CD14-positive monocyte (primary cell): ENCODE measurements around the gene KRTAP12-4. TPM values are rescaled to one million over a fixed set of nuclear protein-coding genes. Genes with fewer than 3 reads are reported as not detected.
"Not testable (repeated sequence)": the region's sequence is repeated elsewhere in the genome, so short reads cannot be mapped to it uniquely, and the experiment has no call there.

Source experiments
- DNase-seq, 3 donors: peaks; one replicate each; pipeline ENCODE4 v3.0.0-alpha.2; 2011 to 2022
- H2AFZ ChIP-seq: 2 replicates; pipeline ENCODE4 v1.6.0; 2012; ENCODE audit warnings: mild to moderate bottlenecking, low read depth, low read length, inconsistent platforms; ENCODE audit not compliant: insufficient read depth, poor library complexity, severe bottlenecking
- H3K27ac ChIP-seq, 2 donors: 1 replicate in 1 of 2; 2 replicates in 1 of 2; pipeline ENCODE4 v1.5.1; 2012 to 2013; ENCODE audit warnings: low read length in 2 of 2, control low read depth in 1 of 2, inconsistent platforms in 1 of 2, low read depth in 1 of 2, mild to moderate bottlenecking in 1 of 2
- H3K27me3 ChIP-seq, 2 donors: one replicate each; pipeline versions ENCODE4 v1.6.0 to v1.6.1; 2011 to 2013; ENCODE audit warnings: low read length in 2 of 2; ENCODE audit not compliant: control insufficient read depth in 2 of 2, insufficient read depth in 2 of 2
- H3K36me3 ChIP-seq, 2 donors: replicated peaks in 1 of 2; 1 replicate in 1 of 2; 2 replicates in 1 of 2; pipeline versions ENCODE4 v1.5.1 to v1.6.1; 2012 to 2013; ENCODE audit warnings: low read length in 2 of 2, control low read depth in 1 of 2, inconsistent platforms in 1 of 2, mild to moderate bottlenecking in 1 of 2; ENCODE audit not compliant: insufficient read depth in 2 of 2, control insufficient read depth in 1 of 2
- H3K4me1 ChIP-seq, 2 donors: 1 replicate in 1 of 2; 2 replicates in 1 of 2; pipeline versions ENCODE4 v1.5.1 to v1.6.1; 2012 to 2013; ENCODE audit warnings: low read length in 2 of 2, control low read depth in 1 of 2, inconsistent platforms in 1 of 2, mild to moderate bottlenecking in 1 of 2, moderate library complexity in 1 of 2; ENCODE audit not compliant: insufficient read depth in 2 of 2, control insufficient read depth in 1 of 2
- H3K4me2 ChIP-seq: replicated peaks from 2 replicates; pipeline ENCODE3; 2012; ENCODE audit warnings: low read length, moderate library complexity, mild to moderate bottlenecking; ENCODE audit not compliant: poor library complexity, severe bottlenecking; ENCODE audit errors: extremely low read depth
- H3K4me3 ChIP-seq, 3 experiments: fragments of 200-600 bp in 1 of 3; sonication (generic) in 1 of 3; replicated peaks in 1 of 3; 1 replicate in 2 of 3; 2 replicates in 1 of 3; pipeline ENCODE4 v1.5.1; 2011 to 2013; ENCODE audit warnings: low read length in 3 of 3, mild to moderate bottlenecking in 3 of 3, control low read depth in 2 of 3, low read depth in 2 of 3, inconsistent platforms in 1 of 3, moderate library complexity in 1 of 3
- H3K79me2 ChIP-seq: 2 replicates; pipeline ENCODE4 v1.6.0; 2012; ENCODE audit warnings: mild to moderate bottlenecking, control low read depth, inconsistent platforms, low read length, moderate library complexity; ENCODE audit not compliant: insufficient read depth
- H3K9ac ChIP-seq: 2 replicates; pipeline ENCODE4 v1.6.0; 2017; ENCODE audit warnings: low read length, mild to moderate bottlenecking; ENCODE audit not compliant: insufficient read depth, poor library complexity, severe bottlenecking
- H3K9me3 ChIP-seq, 2 donors: replicated peaks in 1 of 2; 1 replicate in 1 of 2; 2 replicates in 1 of 2; pipeline versions ENCODE4 v1.5.1 to v1.6.1; 2012 to 2013; ENCODE audit warnings: low read length in 2 of 2, control low read depth in 1 of 2; ENCODE audit not compliant: control insufficient read depth in 1 of 2, insufficient read depth in 1 of 2
- H4K20me1 ChIP-seq: 2 replicates; pipeline ENCODE4 v1.6.0; 2012; ENCODE audit warnings: mild to moderate bottlenecking, low read length, control low read depth, moderate library complexity; ENCODE audit not compliant: insufficient read depth
- H3K27ac Mint-ChIP-seq, 7 donors: one replicate each; pipeline ENCODE4 v1.8.0; 2020; ENCODE audit warnings: mild to moderate bottlenecking in 7 of 7, mixed read lengths in 7 of 7, moderate library complexity in 6 of 7, inconsistent platforms in 2 of 7
- H3K27me3 Mint-ChIP-seq, 3 donors: one replicate each; pipeline ENCODE4 v1.8.0; 2021 to 2022; ENCODE audit warnings: low read depth in 3 of 3, mild to moderate bottlenecking in 3 of 3, mixed read lengths in 3 of 3, moderate library complexity in 3 of 3, inconsistent platforms in 1 of 3
- H3K36me3 Mint-ChIP-seq, 2 donors: one replicate each; pipeline ENCODE4 v1.8.0; 2020; ENCODE audit warnings: mixed read lengths in 2 of 2, inconsistent platforms in 1 of 2, mild to moderate bottlenecking in 1 of 2
- H3K4me1 Mint-ChIP-seq: one replicate; pipeline ENCODE4 v1.8.0; 2020; ENCODE audit warnings: mild to moderate bottlenecking, mixed read lengths
- H3K4me3 Mint-ChIP-seq, 2 donors: one replicate each; pipeline ENCODE4 v1.8.0; 2020; ENCODE audit warnings: mild to moderate bottlenecking in 2 of 2, mixed read lengths in 2 of 2, moderate library complexity in 1 of 2
- H3K9me3 Mint-ChIP-seq, 7 donors: one replicate each; pipeline ENCODE4 v1.8.0; 2020 to 2022; ENCODE audit warnings: mixed read lengths in 7 of 7, mild to moderate bottlenecking in 6 of 7, moderate library complexity in 6 of 7, inconsistent platforms in 2 of 7
- CTCF ChIP-seq: fragments of 200-600 bp; IDR thresholded peaks from one replicate; pipeline ENCODE4 v1.8.0; 2022; ENCODE audit warnings: antibody characterized with exemption, mild to moderate bottlenecking
- WGBS: methylation state at CpG from one replicate; pipeline ENCODE4 v1.1.5; 2013; ENCODE audit warnings: missing lambda C conversion rate; ENCODE audit not compliant: insufficient coverage; 5-methylcytosine and 5-hydroxymethylcytosine counted together
- intact Hi-C, 2 donors: fragments of 100-400 bp; cut with micrococcal nuclease; formaldehyde crosslinking; loops; one replicate each; pipeline versions ENCODE4 v1.15.0 to v1.15.1; 2023
- polyA plus RNA-seq, 3 donors: library from polyadenylated mRNA; depleted of rRNA in 1 of 3; unstranded in 2 of 3; stranded (reverse) in 1 of 3; fragments of 300-500 nt in 2 of 3; fragments of >200 nt in 1 of 3; fragmentation: Illumina TruSeq in 2 of 3; gene quantifications; 1 replicate in 2 of 3; 2 replicates in 1 of 3; pipeline ENCODE4 v1.2.3, GENCODE V29; 2012 to 2021

The KRTAP12-4 gene
- polyA plus RNA-seq, 3 donors, result not detected

- H2AFZ ChIP-seq, result no peak overlapping the region
- no peaks in the 10 kb centered on the region for H3K27me3 ChIP-seq
- DNase-seq, result no peak
- H3K4me3 Mint-ChIP-seq, result no peak overlapping the region
- no peak overlapping the region for H3K4me3 ChIP-seq
- WGBS, result 97% methylated on average over 3 of the region's 5 CpGs
- H3K27ac Mint-ChIP-seq, result no peak overlapping the region
- no peak overlapping the region for H3K9ac ChIP-seq
- no peaks in the 10 kb centered on the region for H3K36me3 Mint-ChIP-seq
- peaks cover 5 to 8% (median 7%) of the 10 kb centered on the region in 3 donors for H3K27me3 Mint-ChIP-seq
- peaks cover 34 to 37% of the 10 kb centered on the region in 2 donors for H3K9me3 ChIP-seq
- H3K4me1 ChIP-seq, result no peaks in the 10 kb centered on the region
- no peaks in the 10 kb centered on the region for H3K79me2 ChIP-seq
- no peaks in the 10 kb centered on the region for H3K36me3 ChIP-seq
- H3K9me3 Mint-ChIP-seq, result peaks cover 19 to 48% (median 41%) of the 10 kb centered on the region in 7 donors
- no peak overlapping the region for H3K27ac ChIP-seq
- no peaks in the 10 kb centered on the region for H4K20me1 ChIP-seq
- TF ChIP-seq CTCF, result no peak
- H3K4me1 Mint-ChIP-seq, result no peaks in the 10 kb centered on the region
- H3K4me2 ChIP-seq, result no peak overlapping the region
- intact Hi-C loops, result no loop called here
Measured at GRCh38 chr21:44640761-44641160, 13.7 kb downstream of the KRTAP12-4 start.

GRCh38 chr21:44639331-44639655 is 15.2 kb downstream of the KRTAP12-4 start:
- no peak overlapping the region for H3K27ac ChIP-seq
- no peak overlapping the region for H3K4me3 Mint-ChIP-seq

GRCh38 chr21:44638506-44639330 is 15.7 kb downstream of the KRTAP12-4 start:
- H3K27ac Mint-ChIP-seq, H3K36me3 ChIP-seq, H3K79me2 ChIP-seq, H3K36me3 Mint-ChIP-seq, H3K4me1 ChIP-seq, H3K4me1 Mint-ChIP-seq, H3K4me2 ChIP-seq, H3K27ac ChIP-seq, H3K27me3 ChIP-seq, H2AFZ ChIP-seq, H3K4me3 ChIP-seq, H3K9ac ChIP-seq, DNase-seq, H4K20me1 ChIP-seq, H3K4me3 Mint-ChIP-seq, intact Hi-C loops: not testable (repeated sequence)
- Mint-ChIP-seq H3K27me3 (peaks cover 4 to 11% (median 9%) of the 10 kb centered on the region in 3 donors), H3K9me3 (peaks cover 9 to 30% (median 20%) of the 10 kb centered on the region in 7 donors)
- peaks cover 16 to 26% of the 10 kb centered on the region in 2 donors for H3K9me3 ChIP-seq
- WGBS, result 95% methylated on average over 13 of the region's 21 CpGs

More at GRCh38 chr21:44639331-44639655, 15.2 kb downstream of the KRTAP12-4 start:
- intact Hi-C loops, result no loop called here
- Mint-ChIP-seq H3K36me3 (no peaks in the 10 kb centered on the region), H3K27ac (no peak overlapping the region), H3K9me3 (peaks cover 11 to 36% (median 26%) of the 10 kb centered on the region in 7 donors), H3K4me1 (no peaks in the 10 kb centered on the region), H3K27me3 (peaks cover 5 to 8% (median 7%) of the 10 kb centered on the region in 3 donors)
- Histone ChIP-seq H3K79me2 (no peaks in the 10 kb centered on the region), H2AFZ (no peak overlapping the region), H3K9me3 (peaks cover 21 to 31% of the 10 kb centered on the region in 2 donors), H3K4me3 (no peak overlapping the region), H3K4me1 (no peaks in the 10 kb centered on the region), H3K4me2 (no peak overlapping the region), H3K9ac (no peak overlapping the region), H3K36me3 (no peaks in the 10 kb centered on the region), H3K27me3 (no peaks in the 10 kb centered on the region), H4K20me1 (no peaks in the 10 kb centered on the region)
- DNase-seq, result no peak
- WGBS, result 92% methylated on average over 9 of the region's 12 CpGs
- TF ChIP-seq CTCF, result no peak
